GM18508 (cell line): ENCODE results near the gene ELANE.
A peak's percentile ranks its signal among the peaks of the same experiment; 100 is the strongest.
"Not testable (repeated sequence)": the region's sequence is repeated elsewhere in the genome, so short reads cannot be mapped to it uniquely, and the experiment has no call there.

ENCODE experiments used
- ATAC-seq: cut with Tn5 transposase; IDR thresholded peaks from one replicate; pipeline ENCODE4 v1.9.1; 2021; ENCODE audit warnings: moderate number of reproducible peaks; ENCODE audit not compliant: insufficient read depth, unreplicated experiment

ELANE gene

GRCh38 chr19:891421-892200 lies 39.5 kb downstream of the ELANE start:
- not testable (repeated sequence) for ATAC-seq

GRCh38 chr19:892243-892893 lies 40.3 kb downstream of the ELANE start:
- no peak for ATAC-seq

- ATAC-seq, result peak; percentile 44
These were observed 41.0 kb downstream of the ELANE start, which contains the start of the genes MED16 and RNU6-9 for GRCh38 chr19:892894-893689. MED16 (minus strand) TSS chr19:893187; CDS start chr19:891131, 2,056 bp downstream. RNU6-9 (plus strand) TSS chr19:893484.

GRCh38 chr19:896434-896833 lies 44.3 kb downstream of the ELANE start:
- no peak for ATAC-seq

- no peak for ATAC-seq
These were observed 44.9 kb downstream of the ELANE start for GRCh38 chr19:896999-897398.

- ATAC-seq, result no peak
These were observed 45.4 kb downstream of the ELANE start for GRCh38 chr19:897442-898039.

- ATAC-seq, result no peak
These were observed 46.6 kb downstream of the ELANE start for GRCh38 chr19:898663-899062.

GRCh38 chr19:899336-900042 lies 47.4 kb downstream of the ELANE start:
- ATAC-seq, result no peak

- ATAC-seq, result no peak
These were observed 47.9 kb downstream of the ELANE start for GRCh38 chr19:900043-900301.

GRCh38 chr19:900302-901111 lies 48.4 kb downstream of the ELANE start:
- ATAC-seq, result no peak

GRCh38 chr19:901216-902092 lies 49.4 kb downstream of the ELANE start:
- no peak for ATAC-seq

- no peak for ATAC-seq
These were observed 49.9 kb downstream of the ELANE start for GRCh38 chr19:902093-902370.

GRCh38 chr19:902446-903226 lies 50.5 kb downstream of the ELANE start:
- ATAC-seq, result no peak

- no peak for ATAC-seq
These were observed 51.2 kb downstream of the ELANE start for GRCh38 chr19:903266-903797.

GRCh38 chr19:904545-904944 lies 52.4 kb downstream of the ELANE start:
- ATAC-seq, result no peak
